Astrocyte (in vitro differentiated cells and primary cell): ENCODE results near the gene SPATA19.

Experiments
- CTCF ChIP-seq: IDR thresholded peaks from 2 replicates; pipeline ENCODE4 v1.5.1; 2011; ENCODE audit warnings: low read depth, mild to moderate bottlenecking, inconsistent platforms, low read length, moderate library complexity; ENCODE audit not compliant: insufficient read depth
- EZH2 ChIP-seq: IDR thresholded peaks from 2 replicates; pipeline ENCODE4 v1.6.1; 2012; ENCODE audit warnings: mild to moderate bottlenecking, low read length, inconsistent platforms; ENCODE audit not compliant: insufficient read depth

- TF ChIP-seq CTCF (no peak), EZH2 (no peak)
These were observed 22.1 kb downstream of the SPATA19 start for GRCh38 chr11:133823211-133823610.
